ENCODE data around the gene GNAQ.

Gene GNAQ

DNA sequence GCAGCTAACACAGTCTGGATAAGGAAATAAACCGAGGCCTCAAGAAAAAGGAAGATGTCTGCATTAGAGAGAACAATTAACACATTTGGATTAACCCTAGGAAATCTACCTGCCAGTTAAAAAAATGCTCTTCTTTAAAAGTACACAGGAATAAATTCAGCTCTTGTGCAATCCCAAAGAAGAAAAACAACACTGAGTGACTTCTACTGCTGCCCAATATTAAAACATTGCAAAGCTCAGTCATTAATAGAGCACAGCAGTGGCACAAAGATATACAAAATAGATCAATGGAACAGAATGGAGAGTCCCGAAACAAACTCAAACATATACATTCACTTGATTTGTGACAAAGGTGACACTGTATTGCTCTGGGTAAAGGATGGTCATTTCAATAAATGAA lies 119.7 kb downstream of the GNAQ start:
- Histone ChIP-seq H3K27ac (ENCODE audit: insufficient read depth in 1 of 2, low read depth in 1 of 2, low read length in 2 of 2, poor library complexity in 1 of 2, severe bottlenecking in 2 of 2) (peak overlapping the region in 1 of 2 experiments; percentile 95), H3K9me3 (ENCODE audit: control extremely low read depth in 1 of 5, control insufficient read depth in 4 of 5, insufficient read depth in 2 of 5, low read depth in 1 of 5, low read length in 4 of 5) (no peaks in the 10 kb centered on the region), H3K36me3 (ENCODE audit: control insufficient read depth in 4 of 4, insufficient read depth in 4 of 4, low read length in 3 of 4) (peaks cover 3 to 23% (median 5%) of the 10 kb centered on the region in 4 experiments), H3K4me1 (ENCODE audit: control extremely low read depth in 1 of 4, control insufficient read depth in 4 of 4, insufficient read depth in 4 of 4, low read length in 3 of 4) (peaks cover 58 to 78% (median 66%) of the 10 kb centered on the region in 4 experiments), H3K4me3 (ENCODE audit: control insufficient read depth in 1 of 7, extremely low read depth in 1 of 7, insufficient read depth in 4 of 7, low read depth in 2 of 7, low read length in 6 of 7) (no peak overlapping the region), H3K27me3 (replicated peaks in 2 of 5; ENCODE audit: control insufficient read depth in 4 of 5, insufficient read depth in 5 of 5, low read length in 4 of 5) (no peaks in the 10 kb centered on the region)
- no CpG with 5 or more reads among the region's 2 CpGs for WGBS (ENCODE audit: insufficient coverage)
- ChIA-PET POLR2A (no interaction called here), CTCF (interaction anchor here (1.0 to 1.9 kb wide), 7 partner anchors 11 to 39 kb away, joined by 3 to 5 read pairs (median 4); no protein-coding TSS in a partner anchor)
- no peak for DNase-seq

GRCh38 chr9:77910194-77910621 lies 121.4 kb downstream of the GNAQ start:
- DNase-seq, result peak in 2 of 3 donors; percentile 59 to 69
- Histone ChIP-seq H3K4me1 (ENCODE audit: control extremely low read depth in 1 of 4, control insufficient read depth in 4 of 4, insufficient read depth in 4 of 4, low read length in 3 of 4) (peaks cover 59 to 82% (median 69%) of the 10 kb centered on the region in 4 experiments), H3K27me3 (replicated peaks in 2 of 5; ENCODE audit: control insufficient read depth in 4 of 5, insufficient read depth in 5 of 5, low read length in 4 of 5) (no peaks in the 10 kb centered on the region), H3K27ac (ENCODE audit: insufficient read depth in 1 of 2, low read depth in 1 of 2, low read length in 2 of 2, poor library complexity in 1 of 2, severe bottlenecking in 2 of 2) (peak overlapping the region; percentile 85 to 95), H3K4me3 (ENCODE audit: control insufficient read depth in 1 of 7, extremely low read depth in 1 of 7, insufficient read depth in 4 of 7, low read depth in 2 of 7, low read length in 6 of 7) (peak overlapping the region in 2 of 7 experiments; percentile 37 to 43), H3K9me3 (ENCODE audit: control extremely low read depth in 1 of 5, control insufficient read depth in 4 of 5, insufficient read depth in 2 of 5, low read depth in 1 of 5, low read length in 4 of 5) (no peaks in the 10 kb centered on the region), H3K36me3 (ENCODE audit: control insufficient read depth in 4 of 4, insufficient read depth in 4 of 4, low read length in 3 of 4) (peaks cover 0 to 23% (median 5%) of the 10 kb centered on the region in 4 experiments)
- CTCF ChIA-PET, result interaction anchor here (0.7 to 1.9 kb wide), 6 partner anchors 9 to 66 kb away, joined by 3 to 10 read pairs (median 5); no protein-coding TSS in a partner anchor
- 0% methylated on average over 2 of the region's 5 CpGs for WGBS (ENCODE audit: insufficient coverage)
- POLR2A ChIA-PET, result no interaction called here

GRCh38 chr9:77909306-77909705 lies 122.3 kb downstream of the GNAQ start:
- 3% methylated on average over 4 of the region's 5 CpGs for WGBS (ENCODE audit: insufficient coverage)
- H3K36me3 ChIP-seq (ENCODE audit: control insufficient read depth in 4 of 4, insufficient read depth in 4 of 4, low read length in 3 of 4), result peaks cover 0 to 26% (median 5%) of the 10 kb centered on the region in 4 experiments
- no peaks in the 10 kb centered on the region for H3K9me3 ChIP-seq (ENCODE audit: control extremely low read depth in 1 of 5, control insufficient read depth in 4 of 5, insufficient read depth in 2 of 5, low read depth in 1 of 5, low read length in 4 of 5)
- ChIA-PET CTCF (interaction anchor here (0.7 to 1.7 kb wide), 7 partner anchors 10 to 69 kb away, joined by 3 to 10 read pairs (median 4); no protein-coding TSS in a partner anchor), POLR2A (interaction anchor here (0.9 kb wide), 1 partner anchor 37 kb away, joined by 3 read pairs; no protein-coding TSS in a partner anchor)
- no peaks in the 10 kb centered on the region for H3K27me3 ChIP-seq (replicated peaks in 2 of 5; ENCODE audit: control insufficient read depth in 4 of 5, insufficient read depth in 5 of 5, low read length in 4 of 5)
- H3K27ac ChIP-seq (ENCODE audit: insufficient read depth in 1 of 2, low read depth in 1 of 2, low read length in 2 of 2, poor library complexity in 1 of 2, severe bottlenecking in 2 of 2), result peak overlapping the region; percentile 85 to 95
- peak overlapping the region in 3 of 7 experiments; percentile 22 to 43 (median 37) for H3K4me3 ChIP-seq (ENCODE audit: control insufficient read depth in 1 of 7, extremely low read depth in 1 of 7, insufficient read depth in 4 of 7, low read depth in 2 of 7, low read length in 6 of 7)
- peaks cover 60 to 90% (median 73%) of the 10 kb centered on the region in 4 experiments for H3K4me1 ChIP-seq (ENCODE audit: control extremely low read depth in 1 of 4, control insufficient read depth in 4 of 4, insufficient read depth in 4 of 4, low read length in 3 of 4)
- peak; percentile 91 to 98 (median 95) for DNase-seq

DNA sequence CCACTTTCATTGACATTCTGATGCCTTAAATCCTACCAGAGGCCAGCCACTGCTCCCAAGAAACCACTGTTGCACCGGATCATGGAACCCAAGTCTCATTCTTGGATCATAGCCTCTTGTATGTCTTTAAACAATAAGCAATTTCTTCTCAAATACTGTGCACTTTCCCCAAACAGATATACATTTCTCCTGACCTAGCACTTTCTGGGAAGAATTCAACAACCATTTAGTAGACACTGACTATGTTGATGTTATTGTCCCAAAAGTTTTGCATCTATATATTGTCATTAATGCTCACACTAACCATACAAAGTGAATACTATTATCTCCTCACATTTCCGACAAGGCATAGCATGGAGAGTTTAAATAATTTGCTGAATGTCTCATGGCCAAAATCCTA lies 123.3 kb downstream of the GNAQ start:
- Histone ChIP-seq H3K36me3 (ENCODE audit: control insufficient read depth in 4 of 4, insufficient read depth in 4 of 4, low read length in 3 of 4) (peaks cover 0 to 22% (median 4%) of the 10 kb centered on the region in 4 experiments), H3K4me3 (ENCODE audit: control insufficient read depth in 1 of 7, extremely low read depth in 1 of 7, insufficient read depth in 4 of 7, low read depth in 2 of 7, low read length in 6 of 7) (peak overlapping the region in 1 of 7 experiments; percentile 20), H3K27me3 (replicated peaks in 2 of 5; ENCODE audit: control insufficient read depth in 4 of 5, insufficient read depth in 5 of 5, low read length in 4 of 5) (no peaks in the 10 kb centered on the region), H3K27ac (ENCODE audit: insufficient read depth in 1 of 2, low read depth in 1 of 2, low read length in 2 of 2, poor library complexity in 1 of 2, severe bottlenecking in 2 of 2) (peak overlapping the region; percentile 85 to 95), H3K9me3 (ENCODE audit: control extremely low read depth in 1 of 5, control insufficient read depth in 4 of 5, insufficient read depth in 2 of 5, low read depth in 1 of 5, low read length in 4 of 5) (no peaks in the 10 kb centered on the region), H3K4me1 (ENCODE audit: control extremely low read depth in 1 of 4, control insufficient read depth in 4 of 4, insufficient read depth in 4 of 4, low read length in 3 of 4) (peaks cover 63 to 94% (median 77%) of the 10 kb centered on the region in 4 experiments)
- DNase-seq, result no peak
- POLR2A ChIA-PET, result no interaction called here
- 91% methylated on average over 1 of the region's 2 CpGs for WGBS (ENCODE audit: insufficient coverage)
- CTCF ChIA-PET, result interaction anchor here (1.2 to 3.0 kb wide), 4 partner anchors 11 to 70 kb away, joined by 3 to 20 read pairs (median 4); no protein-coding TSS in a partner anchor

GRCh38 chr9:77907585-77907984 lies 124.0 kb downstream of the GNAQ start:
- Histone ChIP-seq H3K4me1 (ENCODE audit: control extremely low read depth in 1 of 4, control insufficient read depth in 4 of 4, insufficient read depth in 4 of 4, low read length in 3 of 4) (peaks cover 60 to 95% (median 79%) of the 10 kb centered on the region in 4 experiments), H3K27ac (ENCODE audit: insufficient read depth in 1 of 2, low read depth in 1 of 2, low read length in 2 of 2, poor library complexity in 1 of 2, severe bottlenecking in 2 of 2) (peak overlapping the region; percentile 65 to 95), H3K27me3 (replicated peaks in 2 of 5; ENCODE audit: control insufficient read depth in 4 of 5, insufficient read depth in 5 of 5, low read length in 4 of 5) (no peaks in the 10 kb centered on the region), H3K4me3 (ENCODE audit: control insufficient read depth in 1 of 7, extremely low read depth in 1 of 7, insufficient read depth in 4 of 7, low read depth in 2 of 7, low read length in 6 of 7) (no peak overlapping the region), H3K36me3 (ENCODE audit: control insufficient read depth in 4 of 4, insufficient read depth in 4 of 4, low read length in 3 of 4) (peaks cover 0 to 26% (median 5%) of the 10 kb centered on the region in 4 experiments), H3K9me3 (ENCODE audit: control extremely low read depth in 1 of 5, control insufficient read depth in 4 of 5, insufficient read depth in 2 of 5, low read depth in 1 of 5, low read length in 4 of 5) (no peaks in the 10 kb centered on the region)
- POLR2A ChIA-PET, result no interaction called here
- DNase-seq, result no peak
- 50% methylated on average over 1 of the region's 4 CpGs for WGBS (ENCODE audit: insufficient coverage)
- CTCF ChIA-PET, result interaction anchor here (0.7 to 3.0 kb wide), 4 partner anchors 10 to 71 kb away, joined by 3 to 20 read pairs (median 4); no protein-coding TSS in a partner anchor

DNA sequence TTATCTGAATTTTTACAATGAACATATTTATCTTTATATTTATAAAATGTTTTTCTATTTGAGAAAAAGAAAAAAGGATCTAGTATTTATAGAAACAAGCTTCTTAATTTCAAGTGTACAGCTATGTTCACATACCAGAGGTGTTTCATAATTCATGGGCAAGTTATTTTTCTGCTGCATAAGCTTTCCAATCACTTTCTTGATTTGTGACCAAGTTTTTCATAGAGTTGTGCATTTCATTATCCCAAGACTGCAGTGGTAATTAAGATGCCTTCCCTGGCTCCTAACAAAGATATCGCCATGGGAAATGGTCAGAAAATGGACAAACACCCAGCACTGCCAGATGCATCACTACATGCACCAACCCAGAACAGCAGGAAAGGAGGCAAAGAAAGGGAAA lies 124.6 kb downstream of the GNAQ start:
- no peak for DNase-seq
- H3K9me3 ChIP-seq (ENCODE audit: control extremely low read depth in 1 of 5, control insufficient read depth in 4 of 5, insufficient read depth in 2 of 5, low read depth in 1 of 5, low read length in 4 of 5), result no peaks in the 10 kb centered on the region
- POLR2A ChIA-PET, result no interaction called here
- peak overlapping the region in 1 of 2 experiments; percentile 95 for H3K27ac ChIP-seq (ENCODE audit: insufficient read depth in 1 of 2, low read depth in 1 of 2, low read length in 2 of 2, poor library complexity in 1 of 2, severe bottlenecking in 2 of 2)
- peaks cover 60 to 90% (median 77%) of the 10 kb centered on the region in 4 experiments for H3K4me1 ChIP-seq (ENCODE audit: control extremely low read depth in 1 of 4, control insufficient read depth in 4 of 4, insufficient read depth in 4 of 4, low read length in 3 of 4)
- WGBS (ENCODE audit: insufficient coverage), result no CpG with 5 or more reads among the region's 1 CpG
- H3K36me3 ChIP-seq (ENCODE audit: control insufficient read depth in 4 of 4, insufficient read depth in 4 of 4, low read length in 3 of 4), result peaks cover 0 to 27% (median 5%) of the 10 kb centered on the region in 4 experiments
- H3K4me3 ChIP-seq (ENCODE audit: control insufficient read depth in 1 of 7, extremely low read depth in 1 of 7, insufficient read depth in 4 of 7, low read depth in 2 of 7, low read length in 6 of 7), result peak overlapping the region in 1 of 7 experiments; percentile 25
- H3K27me3 ChIP-seq (replicated peaks in 2 of 5; ENCODE audit: control insufficient read depth in 4 of 5, insufficient read depth in 5 of 5, low read length in 4 of 5), result no peaks in the 10 kb centered on the region
- CTCF ChIA-PET, result interaction anchor here (0.7 to 3.0 kb wide), 4 partner anchors 10 to 42 kb away, joined by 3 to 20 read pairs (median 4); no protein-coding TSS in a partner anchor

Data from common myeloid progenitor, CD34-positive (primary cell).